GM21447 (cell line): ENCODE results near the gene DNASE1L2.

Experiments
- ATAC-seq: cut with Tn5 transposase; IDR thresholded peaks from one replicate; pipeline ENCODE4 v1.9.1; 2021; ENCODE audit not compliant: unreplicated experiment

DNASE1L2 gene

DNA sequence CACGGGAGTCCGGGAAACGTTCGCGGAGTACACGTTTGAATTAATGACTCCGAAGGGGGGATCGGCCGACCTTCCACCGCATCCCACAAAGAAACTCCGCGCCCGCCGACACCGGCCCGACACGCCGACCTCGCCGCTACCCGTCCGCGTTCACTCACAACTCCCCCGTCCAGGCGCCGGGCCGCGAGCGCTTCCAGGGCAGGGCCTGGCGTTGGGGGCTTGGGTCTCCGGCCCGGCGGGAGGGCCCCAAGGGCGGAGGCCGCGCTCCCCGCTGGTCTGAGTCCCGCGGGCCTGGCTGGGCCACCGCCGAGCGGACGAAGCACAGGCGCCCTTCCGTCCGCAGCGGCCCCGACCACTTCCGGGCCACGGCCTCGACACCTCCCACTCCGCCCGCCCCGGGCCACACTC, 31.3 kb downstream of the DNASE1L2 start:
- ATAC-seq, result peak; percentile 58

DNA sequence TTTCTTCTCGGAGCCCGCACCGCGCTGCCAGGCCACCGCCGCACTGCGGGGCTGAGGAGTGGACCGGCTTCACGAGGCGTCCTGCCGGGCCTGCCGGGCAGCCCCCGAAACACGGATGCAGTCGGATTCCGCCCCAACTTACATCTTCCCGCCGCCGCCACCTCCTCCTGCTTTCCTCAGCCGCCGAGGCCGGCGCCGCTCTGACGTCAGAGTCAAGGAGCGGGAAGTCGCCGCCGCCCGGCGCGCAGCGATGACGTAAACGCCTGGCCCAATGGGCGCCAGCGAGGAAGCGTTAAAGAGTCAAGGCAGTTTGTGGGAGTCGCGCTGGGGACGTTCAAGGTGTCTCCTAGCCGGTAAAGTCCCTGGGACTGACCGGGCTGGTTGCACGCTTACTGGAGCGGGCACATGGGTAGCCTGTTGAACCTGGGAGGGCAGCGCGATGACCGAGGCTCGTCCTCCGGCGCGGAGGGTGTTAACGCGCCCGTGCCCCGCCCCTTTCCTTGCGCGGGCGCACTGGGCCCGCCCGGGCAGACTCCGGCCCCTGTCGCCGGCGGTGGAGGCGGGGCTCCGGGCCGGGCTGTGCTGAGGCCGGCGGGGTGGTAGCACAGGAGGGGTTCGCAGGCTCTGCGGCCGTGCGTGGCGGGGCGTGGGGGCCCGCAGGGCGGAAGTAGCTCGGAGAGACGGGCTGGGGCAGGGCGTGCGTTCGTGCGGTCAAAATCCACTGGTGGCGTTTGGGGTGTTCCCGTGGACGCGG, 31.8 kb downstream of the DNASE1L2 start, which contains the start of gene RNPS1:
Gene RNPS1, minus strand, starts transcription at position 214 of the 754 bp plus-strand sequence. CDS start 3,483 bp downstream, outside the sequence.
- peak; percentile 73 for ATAC-seq

DNA sequence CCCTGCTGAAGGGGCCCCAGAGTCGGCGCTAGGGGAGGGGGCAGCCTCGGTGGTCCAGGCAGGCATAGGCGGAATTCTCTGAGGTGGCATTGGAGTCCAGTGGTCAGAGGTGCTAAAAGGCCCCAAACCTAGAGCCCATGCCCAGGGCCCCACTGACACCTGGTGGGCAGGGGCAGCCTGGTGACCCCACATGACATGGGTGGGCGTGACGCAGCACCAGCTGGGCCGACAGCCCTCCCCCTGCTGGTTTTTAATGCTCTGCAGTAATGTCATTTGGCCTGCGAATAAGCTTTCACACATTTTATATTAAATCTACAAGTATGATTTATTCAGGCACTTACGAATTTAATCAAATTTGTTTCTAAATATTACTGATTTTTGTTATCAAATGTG, 33.8 kb downstream of the DNASE1L2 start:
- no peak for ATAC-seq

DNA sequence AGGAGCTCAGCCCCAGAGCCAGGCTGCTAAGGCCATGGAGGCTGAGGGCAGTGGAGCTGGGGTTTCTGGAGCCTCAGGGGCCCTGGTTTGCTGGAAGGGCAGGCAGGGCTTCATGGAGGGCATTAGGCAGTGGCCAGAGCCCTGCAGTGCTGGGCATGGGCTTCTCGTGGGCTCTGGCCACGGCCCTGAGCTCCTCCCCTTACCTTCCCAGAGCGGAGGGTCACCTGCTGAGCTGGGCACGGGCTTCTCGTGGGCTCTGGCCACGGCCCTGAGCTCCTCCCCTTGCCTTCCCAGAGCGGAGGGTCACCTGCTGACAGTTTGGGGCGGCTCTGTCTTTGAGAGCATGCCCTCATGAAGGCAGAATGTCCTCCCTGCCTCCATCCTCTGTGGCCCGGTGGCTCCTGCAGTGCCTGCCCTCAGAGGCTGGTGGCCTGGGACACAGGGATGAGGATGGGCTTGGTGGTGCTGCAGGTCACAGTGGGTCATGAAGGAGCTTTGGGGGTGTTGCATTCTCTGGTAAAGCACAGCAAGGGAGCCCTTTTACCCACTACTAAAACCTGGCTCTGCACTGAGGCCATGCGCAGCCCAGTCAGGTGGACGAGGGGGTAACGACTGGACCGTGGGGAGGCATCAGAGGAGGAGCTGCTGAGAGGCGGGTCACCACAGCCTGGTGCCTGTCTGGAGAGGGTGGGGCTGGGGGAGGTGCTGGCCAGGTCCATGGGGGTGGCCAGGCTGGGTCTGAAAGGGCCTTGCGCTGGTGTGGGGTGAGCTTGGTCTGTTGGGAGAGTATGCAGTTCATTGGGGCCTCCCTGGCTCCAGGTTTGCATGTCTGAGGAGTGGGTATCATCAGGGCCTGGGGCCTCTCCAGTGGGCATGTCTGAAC, 34.6 kb downstream of the DNASE1L2 start:
- no peak for ATAC-seq

DNA sequence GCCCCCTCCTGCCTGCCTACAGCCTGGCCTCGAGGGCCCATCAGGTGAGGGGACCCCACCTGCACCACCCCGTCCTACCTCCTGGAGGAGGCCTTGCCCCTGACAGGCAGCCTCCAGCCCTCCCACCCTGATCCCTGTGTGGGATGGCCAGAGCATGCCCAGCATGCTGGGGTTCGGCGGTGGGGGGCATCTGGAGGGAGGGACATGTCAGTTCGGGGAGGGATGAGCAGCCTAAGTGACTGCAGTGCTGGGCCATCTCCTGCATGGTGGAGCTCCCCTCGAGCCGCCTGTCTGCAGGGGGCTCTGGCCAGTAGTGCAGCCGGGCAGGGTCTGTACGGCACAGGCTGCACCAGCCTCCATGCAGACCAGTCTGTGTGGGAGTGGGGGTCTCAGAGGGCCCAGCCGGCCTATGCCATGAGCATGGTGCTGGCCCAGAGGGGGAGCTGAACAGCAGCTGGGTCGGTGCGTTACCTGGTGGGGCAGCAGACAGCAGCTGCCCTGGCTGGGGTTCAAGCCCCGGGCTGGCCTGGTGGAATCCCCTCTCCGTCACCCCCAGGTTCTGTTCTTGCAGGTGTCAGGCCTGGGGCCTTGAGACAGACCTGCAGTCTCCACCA, 35.7 kb downstream of the DNASE1L2 start:
- no peak for ATAC-seq

DNA sequence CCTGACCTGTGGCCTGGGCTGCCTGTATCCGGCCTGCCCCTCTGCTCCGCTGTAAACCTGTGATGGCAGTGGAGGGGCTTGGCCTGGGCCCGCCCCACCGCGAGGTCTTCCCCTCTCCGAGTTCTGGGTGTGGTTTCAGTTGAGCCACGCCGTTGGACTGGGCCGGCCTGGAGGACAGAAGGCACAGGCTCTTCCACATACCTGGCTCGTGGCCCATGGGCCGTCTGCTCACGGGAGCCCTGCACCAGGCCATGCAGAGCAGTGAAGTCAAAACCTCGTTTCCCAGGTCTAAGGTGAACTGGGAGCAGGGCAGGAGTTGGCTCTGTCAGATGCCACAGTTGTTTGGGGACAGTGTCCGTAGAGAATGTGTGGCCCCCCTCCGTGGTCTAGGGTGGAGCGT, 37.2 kb downstream of the DNASE1L2 start:
- ATAC-seq, result no peak

DNA sequence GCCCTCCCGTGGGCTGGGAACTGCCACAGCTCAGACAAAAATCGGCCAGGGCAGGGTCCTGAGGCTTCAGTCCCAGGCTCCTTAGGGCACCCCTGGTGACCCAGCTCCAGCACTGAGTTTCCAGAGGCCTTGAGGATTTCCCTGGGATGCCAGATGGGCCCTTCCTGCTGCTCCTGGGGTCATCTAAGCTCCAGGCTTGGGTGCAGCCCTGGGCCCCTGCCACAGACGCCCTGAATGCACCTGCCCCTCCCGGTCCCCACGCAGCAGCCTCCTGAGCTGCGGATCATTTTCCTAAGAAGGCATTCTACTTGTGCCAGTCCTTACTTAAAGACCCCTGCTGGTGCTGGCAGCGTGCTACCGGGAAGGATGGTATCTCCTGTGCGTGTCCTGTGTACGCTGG, 37.7 kb downstream of the DNASE1L2 start:
- ATAC-seq, result no peak

DNA sequence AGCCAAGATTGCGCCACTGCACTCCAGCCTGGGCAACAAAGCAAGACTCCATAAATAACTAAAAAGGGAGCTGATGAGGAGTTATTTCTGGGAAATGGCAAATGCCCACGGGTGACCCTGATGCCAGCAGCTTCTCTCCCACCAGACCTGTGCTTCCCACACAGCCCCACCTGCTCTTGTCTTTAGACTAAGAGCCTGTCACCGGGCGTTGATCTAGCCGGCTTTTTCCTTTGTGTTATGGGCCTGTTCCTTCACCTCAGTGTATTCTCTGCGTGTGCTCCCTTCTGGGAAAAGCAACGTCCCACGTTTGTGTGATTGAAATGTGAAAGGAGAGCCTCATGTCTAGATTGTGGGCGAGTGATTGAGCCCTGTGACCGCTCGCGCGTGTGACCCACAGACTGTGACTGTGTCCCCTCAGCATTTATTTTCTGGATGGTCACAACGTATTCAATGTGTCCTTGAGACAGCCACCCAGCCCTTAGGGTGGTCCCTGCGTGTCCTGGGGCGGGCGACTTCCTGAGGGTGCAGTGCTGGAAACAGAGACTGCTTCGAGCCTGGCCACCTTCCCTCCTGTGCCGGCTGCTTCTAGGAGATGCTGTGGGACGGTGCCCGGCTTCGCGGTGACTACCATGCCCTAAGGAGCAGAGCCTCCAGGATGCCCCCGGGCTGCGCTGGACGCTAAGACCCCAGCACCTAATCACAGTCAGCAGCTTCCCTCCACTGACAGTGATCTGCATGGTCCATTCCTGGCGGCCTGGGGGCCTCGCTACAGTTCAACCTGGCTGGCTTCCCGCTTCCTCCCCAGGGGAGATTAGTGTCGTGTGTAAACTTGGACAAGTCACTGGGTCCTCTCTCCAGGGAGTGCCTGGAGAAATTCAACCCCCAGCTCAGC, 39.5 kb downstream of the DNASE1L2 start:
- no peak for ATAC-seq

DNA sequence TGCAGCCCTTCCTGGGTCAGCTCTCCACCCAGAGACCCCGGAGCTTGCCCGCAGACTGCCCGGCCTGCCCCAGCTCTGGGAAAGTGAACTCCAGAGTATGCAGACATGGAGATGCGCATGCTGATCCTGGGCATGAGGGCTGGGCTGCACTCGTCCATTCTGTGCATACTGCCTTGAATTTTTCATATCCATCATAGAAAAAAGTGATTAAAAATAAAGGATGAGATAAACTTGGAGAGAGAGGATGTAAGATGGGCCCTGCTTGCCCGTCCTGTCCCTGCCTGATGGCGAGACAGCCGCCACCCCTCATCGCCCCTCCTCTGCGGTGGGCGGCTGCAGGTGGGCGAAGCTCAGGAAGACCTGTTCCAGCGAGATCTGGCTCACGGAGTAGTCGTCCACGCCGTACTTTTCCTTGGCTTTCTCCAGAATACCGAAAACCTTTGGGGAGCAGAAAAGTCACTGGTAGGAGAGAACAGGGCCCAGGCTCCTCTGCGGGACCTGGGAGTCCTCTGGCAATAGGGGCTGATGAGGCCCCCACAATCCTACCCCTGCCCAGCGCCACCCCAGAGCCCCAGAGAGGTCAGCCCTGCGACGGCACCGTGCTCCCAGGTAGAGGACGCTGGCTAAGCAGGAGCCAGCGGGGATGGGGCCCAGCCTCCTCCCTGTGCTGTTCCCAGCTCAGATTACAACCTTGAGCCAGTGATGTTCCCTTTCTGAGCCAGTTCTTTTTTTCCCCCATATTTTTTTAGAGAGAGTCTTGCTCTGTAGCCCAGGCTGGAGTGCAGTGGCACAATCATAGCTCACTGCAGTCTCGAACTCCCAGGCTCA, 40.3 kb downstream of the DNASE1L2 start:
- ATAC-seq, result no peak

DNA sequence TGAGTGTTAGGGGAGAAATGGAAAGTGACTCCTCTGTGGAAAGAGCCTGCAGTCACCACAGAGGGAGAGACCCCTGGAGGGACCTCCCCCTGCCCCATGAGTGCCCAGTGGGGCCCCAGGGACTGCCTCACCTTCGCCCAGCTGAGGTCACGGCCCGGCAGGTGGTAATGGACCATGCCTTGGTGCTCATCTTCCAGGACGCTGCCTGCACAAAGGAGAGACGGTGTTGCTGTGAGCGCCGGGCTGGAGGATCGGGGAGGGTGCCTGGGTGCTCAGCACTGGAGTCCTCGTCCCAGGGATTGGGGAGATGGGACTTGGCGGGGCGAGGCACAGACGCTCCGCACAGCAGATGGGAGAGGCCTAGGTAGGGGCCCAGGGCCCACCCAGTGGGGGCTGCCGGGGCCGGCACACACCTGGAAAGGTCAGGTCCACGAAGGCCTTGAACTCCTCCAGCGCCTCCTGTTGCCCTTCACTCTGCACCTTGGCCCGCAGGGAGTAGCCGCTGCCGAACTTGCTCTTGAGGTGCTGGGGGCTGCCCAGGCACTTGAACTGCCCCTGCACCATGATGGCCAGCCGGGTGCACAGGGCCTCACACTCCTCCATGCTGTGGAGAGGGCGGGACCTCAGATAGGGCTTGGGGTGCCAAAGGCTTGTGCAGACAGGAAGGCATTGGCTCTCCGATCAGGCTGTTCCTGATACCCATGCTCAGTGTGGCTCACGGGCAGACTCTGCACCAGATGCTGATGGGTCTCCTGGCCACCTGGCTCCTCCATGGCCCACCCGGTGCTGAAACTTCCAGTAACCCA, 41.4 kb downstream of the DNASE1L2 start:
- ATAC-seq, result no peak

DNA sequence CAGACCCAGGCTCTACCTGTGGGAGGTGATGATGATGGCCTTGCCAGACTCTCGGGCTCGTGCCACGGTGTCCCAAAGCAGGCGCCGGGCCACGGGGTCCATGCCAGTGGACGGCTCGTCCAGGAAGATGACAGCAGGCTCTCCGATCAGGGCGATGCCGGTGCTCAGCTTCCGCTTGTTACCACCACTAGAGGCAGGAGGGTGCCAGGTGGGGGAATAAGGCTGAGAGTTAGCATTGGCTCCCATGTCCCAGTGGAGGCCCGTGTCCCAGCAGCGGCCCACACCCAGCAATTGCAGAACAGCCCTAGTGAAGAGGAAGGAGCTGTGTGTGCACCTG, 42.0 kb downstream of the DNASE1L2 start:
- ATAC-seq, result no peak

DNA sequence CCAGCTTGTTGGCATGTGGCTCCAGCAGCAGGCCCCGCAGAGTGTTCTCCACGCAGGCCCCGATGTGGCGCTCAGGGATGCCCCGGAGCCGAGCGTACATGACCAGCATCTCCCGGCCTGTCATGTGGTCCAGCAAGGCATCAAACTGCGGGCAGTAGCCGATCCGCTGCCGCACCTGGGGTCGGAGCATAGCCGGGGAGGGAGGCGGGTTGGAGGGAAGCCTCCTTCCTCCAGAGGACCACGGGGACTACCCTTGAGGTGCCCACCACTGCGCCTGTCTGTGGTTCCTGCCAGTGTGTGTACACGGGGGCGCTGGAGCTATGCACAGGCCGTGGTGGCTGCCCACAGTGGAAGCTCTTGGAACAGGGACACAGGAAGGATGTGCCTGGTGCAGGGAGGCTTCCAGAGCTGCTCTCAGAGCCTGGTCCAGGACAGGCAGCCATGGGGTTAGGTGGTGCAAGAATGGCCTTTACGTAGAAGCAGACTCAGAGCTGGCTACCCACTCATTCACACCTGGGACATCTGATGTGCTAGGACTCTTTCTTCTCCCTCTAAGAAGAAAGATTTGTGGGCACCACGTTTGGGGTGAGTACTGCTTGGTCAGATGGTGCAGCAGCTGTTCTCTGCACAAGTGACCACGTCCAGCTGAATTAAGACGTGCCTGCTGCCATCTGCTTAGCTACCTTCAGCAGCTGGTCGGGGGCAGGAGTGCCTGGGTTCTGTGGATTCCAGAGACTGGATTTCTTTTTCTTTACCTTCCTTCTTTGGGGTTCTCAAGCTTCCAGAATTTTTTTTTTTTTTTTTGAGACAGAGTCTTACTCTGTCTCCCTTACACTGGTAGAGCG, 42.9 kb downstream of the DNASE1L2 start:
- ATAC-seq, result no peak

DNA sequence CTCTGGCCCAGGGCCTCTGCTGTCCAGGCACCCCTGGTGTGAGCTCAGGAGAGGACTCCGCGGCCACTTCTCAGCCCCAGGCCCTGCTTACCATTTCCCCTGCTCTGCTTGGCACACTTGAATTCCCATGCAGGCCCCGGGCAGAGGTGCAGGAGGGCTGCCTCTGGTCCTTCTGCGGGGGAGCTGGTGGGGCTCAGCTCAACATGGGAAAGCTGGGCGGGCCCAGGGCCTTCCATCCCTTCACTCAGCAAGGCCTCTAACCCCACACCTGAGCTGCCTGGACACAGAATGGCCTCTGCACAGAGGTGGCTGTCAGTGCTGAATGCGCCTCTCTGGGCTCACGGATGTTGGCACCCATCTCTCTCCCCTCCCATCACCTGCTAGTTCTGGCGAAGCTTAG, 44.2 kb downstream of the DNASE1L2 start:
- no peak for ATAC-seq

DNA sequence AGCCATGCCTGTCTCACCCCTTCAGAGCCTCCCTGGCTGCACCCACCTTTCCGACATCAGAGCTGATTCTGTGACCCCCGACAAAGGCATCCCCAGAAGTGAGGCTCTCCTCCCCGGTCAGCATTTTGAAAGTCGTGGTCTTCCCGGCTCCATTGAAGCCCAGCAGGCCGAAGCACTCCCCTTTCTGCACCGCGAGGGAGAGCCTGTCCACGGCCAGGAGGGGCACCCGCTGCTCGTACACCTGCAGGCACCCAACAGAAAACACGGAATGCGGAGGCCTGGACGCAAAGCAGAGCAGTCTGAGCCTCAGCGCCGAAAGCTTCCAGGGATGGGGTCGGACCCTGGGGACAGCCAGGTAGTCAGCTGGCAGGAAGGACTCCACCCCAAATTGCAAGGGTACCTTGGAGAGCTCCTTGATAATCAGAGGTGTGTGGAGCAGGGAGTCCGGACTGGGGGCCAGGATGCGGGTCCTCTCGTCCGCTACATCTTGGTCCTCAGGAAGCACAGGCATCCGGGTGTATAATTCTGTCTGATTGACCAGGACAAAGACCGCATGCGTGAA, 44.8 kb downstream of the DNASE1L2 start:
- no peak for ATAC-seq

DNA sequence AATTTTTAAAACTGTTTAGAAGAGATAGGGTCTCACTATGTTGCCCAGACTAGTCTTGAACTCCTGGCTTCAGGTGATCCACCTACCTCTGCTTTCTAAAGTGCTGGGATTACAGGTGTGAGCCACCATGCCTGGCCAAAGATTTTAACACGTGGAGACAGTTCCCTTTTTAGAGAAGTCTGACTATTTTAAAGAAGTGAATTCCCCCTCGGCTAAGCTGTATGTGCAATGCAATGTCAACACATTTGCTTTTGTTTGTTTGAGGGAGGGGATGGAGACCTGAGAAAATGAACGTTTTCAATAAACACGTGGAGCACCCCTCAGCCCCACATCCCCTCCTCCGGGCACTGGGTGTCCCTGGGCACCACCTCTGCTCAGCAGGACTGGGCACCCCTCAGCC, 46.0 kb downstream of the DNASE1L2 start:
- ATAC-seq, result no peak

DNA sequence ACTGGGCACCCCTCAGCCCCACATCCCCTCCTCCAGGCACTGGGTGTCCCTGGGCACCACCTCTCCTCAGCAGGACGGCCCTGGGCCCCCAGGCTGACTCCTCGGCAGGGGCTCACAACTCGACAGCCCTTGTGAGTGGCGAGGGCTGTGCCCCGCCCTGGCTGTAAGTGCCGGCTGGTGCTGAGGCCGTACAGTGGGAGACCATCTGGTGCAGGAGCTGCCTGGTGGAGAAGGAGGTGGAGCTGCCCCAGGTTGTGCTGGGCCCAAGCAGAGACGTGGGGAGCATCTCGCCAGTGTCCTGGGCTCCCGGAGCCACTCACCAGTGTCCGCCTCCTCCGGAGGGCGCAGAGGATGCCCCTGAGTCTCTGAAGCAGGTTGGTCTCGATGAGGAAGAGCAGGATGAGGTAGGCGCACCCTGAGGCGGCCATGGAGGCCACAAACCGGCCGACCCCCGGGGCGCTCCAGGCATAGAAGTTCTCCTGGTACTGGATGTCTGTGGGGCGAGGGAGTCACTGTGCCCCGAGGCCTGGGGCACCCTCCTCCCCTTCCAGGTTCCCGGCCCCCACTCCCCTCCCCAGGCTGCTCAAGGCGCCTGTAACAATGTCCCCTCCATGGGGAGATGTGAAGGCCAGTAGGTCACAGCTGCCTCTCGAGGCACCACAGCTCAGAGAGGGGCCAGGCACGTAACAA, 46.8 kb downstream of the DNASE1L2 start:
- ATAC-seq, result no peak

DNA sequence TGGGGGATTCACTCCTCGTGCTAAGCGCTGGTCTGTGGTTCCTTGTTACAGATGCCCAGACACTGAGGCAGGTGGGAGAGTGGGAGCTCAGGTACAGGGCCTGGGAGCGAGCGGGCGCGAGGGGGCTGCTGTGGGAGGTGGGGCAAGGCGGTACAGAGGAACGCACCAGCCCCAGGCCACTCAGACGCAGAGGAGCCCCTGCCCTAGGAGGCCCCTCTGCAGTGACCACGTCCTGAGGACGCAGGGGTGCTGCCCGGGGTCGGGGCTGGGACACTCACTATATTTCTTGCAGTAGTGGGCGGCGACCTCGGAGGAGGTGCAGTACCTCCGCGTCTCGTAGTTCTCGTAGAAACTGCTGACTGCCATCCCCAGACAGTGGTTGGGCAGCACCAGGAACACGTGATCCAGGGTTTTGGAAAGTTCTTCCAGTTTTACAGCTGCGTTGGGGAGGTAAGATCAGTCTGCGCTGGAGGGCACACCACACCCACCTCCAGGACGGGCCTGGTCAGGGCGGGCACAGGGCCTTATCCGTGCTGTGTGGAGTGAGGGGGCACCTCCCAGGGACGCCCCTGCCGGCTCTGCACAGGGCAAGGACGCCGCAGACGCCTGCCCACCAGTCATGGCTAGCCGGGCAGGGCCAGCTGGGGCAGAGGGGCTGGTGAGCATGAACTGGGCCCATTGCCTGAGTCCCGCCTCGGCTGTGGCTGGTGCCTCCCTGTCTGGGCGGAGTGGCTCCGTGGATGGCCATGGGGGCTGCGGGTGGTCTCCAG, 47.9 kb downstream of the DNASE1L2 start:
- ATAC-seq, result no peak
